ENCODE data around the gene DEFB131B. TPM values are rescaled to one million over a fixed set of nuclear protein-coding genes. Genes with fewer than 3 reads are reported as not detected.
"Not testable (repeated sequence)": the region's sequence is repeated elsewhere in the genome, so short reads cannot be mapped to it uniquely, and the experiment has no call there.

Gene DEFB131B
- total RNA-seq, 1 donor from 2014 or later = not detected

- H4K20me1 ChIP-seq (ENCODE audit: low read depth); H3K9me3 Mint-ChIP-seq; H3F3A ChIP-seq (ENCODE audit: low read depth); DNase-seq (ENCODE audit: low spot score); H3K4me3 Mint-ChIP-seq; H3K27ac ChIP-seq; H3K4me1 Mint-ChIP-seq; H3K79me2 ChIP-seq (ENCODE audit: low read depth); H3K9ac ChIP-seq; H3K4me3 ChIP-seq; H3K27ac Mint-ChIP-seq; H3K27me3 ChIP-seq; H2AFZ ChIP-seq (replicated peaks); H3K4me1 ChIP-seq; H3K4me2 ChIP-seq; H3K27me3 Mint-ChIP-seq (ENCODE audit: insufficient read depth, low read depth); H3K36me3 ChIP-seq; H3K9me3 ChIP-seq (ENCODE audit: low read depth): not testable (repeated sequence)
- TF ChIP-seq CTCF (IDR thresholded peaks at IDR 0.05) = peak; percentile 16
- H3K36me3 Mint-ChIP-seq = peaks cover 20% of the 10 kb centered on the region
Measured at GRCh38 chr11:71911321-71911985, 33.2 kb downstream of the DEFB131B start.

GRCh38 chr11:71911986-71912340 lies 33.7 kb downstream of the DEFB131B start:
- not testable (repeated sequence) for H3K9me3 ChIP-seq (ENCODE audit: low read depth); H3K4me3 ChIP-seq; H3K4me1 ChIP-seq; H3K27ac Mint-ChIP-seq; H3K27me3 ChIP-seq; H3K9ac ChIP-seq; H2AFZ ChIP-seq (replicated peaks); H3K36me3 ChIP-seq; H3K4me1 Mint-ChIP-seq; DNase-seq (ENCODE audit: low spot score); H4K20me1 ChIP-seq (ENCODE audit: low read depth); H3F3A ChIP-seq (ENCODE audit: low read depth); H3K79me2 ChIP-seq (ENCODE audit: low read depth); H3K4me2 ChIP-seq; H3K27me3 Mint-ChIP-seq (ENCODE audit: insufficient read depth, low read depth); H3K9me3 Mint-ChIP-seq; H3K4me3 Mint-ChIP-seq; H3K27ac ChIP-seq
- peaks cover 20% of the 10 kb centered on the region for H3K36me3 Mint-ChIP-seq

GRCh38 chr11:71913756-71914526 lies 35.7 kb downstream of the DEFB131B start:
- Histone ChIP-seq H3K79me2 (ENCODE audit: low read depth) (no peaks in the 10 kb centered on the region), H3K4me3 (no peak overlapping the region), H3K9ac (no peak overlapping the region), H3K9me3 (ENCODE audit: low read depth) (no peaks in the 10 kb centered on the region), H3K36me3 (no peaks in the 10 kb centered on the region), H3K27me3 (no peaks in the 10 kb centered on the region), H3K4me1 (no peaks in the 10 kb centered on the region), H4K20me1 (ENCODE audit: low read depth) (no peaks in the 10 kb centered on the region), H3K4me2 (no peak overlapping the region), H3K27ac (no peak overlapping the region), H3F3A (ENCODE audit: low read depth) (no peaks in the 10 kb centered on the region), H2AFZ (replicated peaks) (no peak overlapping the region)
- TF ChIP-seq EZH2 (IDR thresholded peaks at IDR 0.05) = no peak
- no peak for TF ChIP-seq CTCF (IDR thresholded peaks at IDR 0.05)
- no peak for TF ChIP-seq EZH2phosphoT487 (IDR thresholded peaks at IDR 0.05)
- no peak for DNase-seq (ENCODE audit: low spot score)
- Mint-ChIP-seq H3K27ac (no peak overlapping the region), H3K4me1 (no peaks in the 10 kb centered on the region), H3K4me3 (no peak overlapping the region), H3K9me3 (no peaks in the 10 kb centered on the region), H3K27me3 (ENCODE audit: insufficient read depth, low read depth) (no peaks in the 10 kb centered on the region), H3K36me3 (peaks cover 18% of the 10 kb centered on the region)

GRCh38 chr11:71914617-71915189 lies 36.5 kb downstream of the DEFB131B start:
- Histone ChIP-seq H3F3A (ENCODE audit: low read depth) (no peaks in the 10 kb centered on the region), H3K4me1 (no peaks in the 10 kb centered on the region), H3K79me2 (ENCODE audit: low read depth) (no peaks in the 10 kb centered on the region), H3K27ac (no peak overlapping the region), H3K9me3 (ENCODE audit: low read depth) (no peaks in the 10 kb centered on the region), H2AFZ (replicated peaks) (no peak overlapping the region), H3K4me3 (no peak overlapping the region), H3K4me2 (no peak overlapping the region), H4K20me1 (ENCODE audit: low read depth) (no peaks in the 10 kb centered on the region), H3K9ac (no peak overlapping the region), H3K27me3 (no peaks in the 10 kb centered on the region), H3K36me3 (no peaks in the 10 kb centered on the region)
- TF ChIP-seq EZH2phosphoT487 (IDR thresholded peaks at IDR 0.05) (no peak), EZH2 (IDR thresholded peaks at IDR 0.05) (no peak), CTCF (IDR thresholded peaks at IDR 0.05) (no peak)
- Mint-ChIP-seq H3K4me3 (no peak overlapping the region), H3K9me3 (no peaks in the 10 kb centered on the region), H3K4me1 (no peaks in the 10 kb centered on the region), H3K27ac (no peak overlapping the region), H3K36me3 (peaks cover 18% of the 10 kb centered on the region), H3K27me3 (ENCODE audit: insufficient read depth, low read depth) (no peaks in the 10 kb centered on the region)
- no peak for DNase-seq (ENCODE audit: low spot score)

Data from neural progenitor cell (in vitro differentiated cells).